ENCODE results near the gene TRAPPC8. TPM values are rescaled to one million over a fixed set of nuclear protein-coding genes. Genes with fewer than 3 reads are reported as not detected.

TRAPPC8 gene
- total RNA-seq, 1 donor from 2014 or later, result 34.6 TPM

DNA sequence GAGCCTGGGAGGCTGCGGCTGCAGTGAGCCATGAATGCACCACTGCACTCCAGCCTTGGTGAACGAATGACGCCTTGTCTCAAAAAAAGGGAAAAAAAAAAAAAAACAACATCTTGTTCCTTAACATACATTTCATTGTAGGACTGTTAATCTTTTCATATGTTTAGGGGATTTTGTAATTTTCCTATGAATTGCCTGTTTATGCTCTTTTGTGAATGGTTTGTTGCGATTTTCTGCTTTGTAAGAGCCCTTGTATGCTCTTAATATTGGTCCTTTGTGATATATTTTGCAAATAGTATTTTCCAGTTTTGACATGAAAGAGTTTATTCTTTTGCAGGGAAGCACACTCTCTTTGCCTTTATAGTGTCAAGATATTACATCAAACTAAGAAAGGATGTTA is 50.0 kb downstream of the TRAPPC8 start:
- DNase-seq, result no peak
- no peaks in the 10 kb centered on the region for H3K4me1 ChIP-seq
- H3K27ac ChIP-seq (replicated peaks), result no peak overlapping the region
- H3K4me3 ChIP-seq, result no peak overlapping the region
- H3K36me3 ChIP-seq, result peaks cover 58% of the 10 kb centered on the region
- H3K9me3 ChIP-seq (replicated peaks), result no peaks in the 10 kb centered on the region
- TF ChIP-seq, protein P1, sequence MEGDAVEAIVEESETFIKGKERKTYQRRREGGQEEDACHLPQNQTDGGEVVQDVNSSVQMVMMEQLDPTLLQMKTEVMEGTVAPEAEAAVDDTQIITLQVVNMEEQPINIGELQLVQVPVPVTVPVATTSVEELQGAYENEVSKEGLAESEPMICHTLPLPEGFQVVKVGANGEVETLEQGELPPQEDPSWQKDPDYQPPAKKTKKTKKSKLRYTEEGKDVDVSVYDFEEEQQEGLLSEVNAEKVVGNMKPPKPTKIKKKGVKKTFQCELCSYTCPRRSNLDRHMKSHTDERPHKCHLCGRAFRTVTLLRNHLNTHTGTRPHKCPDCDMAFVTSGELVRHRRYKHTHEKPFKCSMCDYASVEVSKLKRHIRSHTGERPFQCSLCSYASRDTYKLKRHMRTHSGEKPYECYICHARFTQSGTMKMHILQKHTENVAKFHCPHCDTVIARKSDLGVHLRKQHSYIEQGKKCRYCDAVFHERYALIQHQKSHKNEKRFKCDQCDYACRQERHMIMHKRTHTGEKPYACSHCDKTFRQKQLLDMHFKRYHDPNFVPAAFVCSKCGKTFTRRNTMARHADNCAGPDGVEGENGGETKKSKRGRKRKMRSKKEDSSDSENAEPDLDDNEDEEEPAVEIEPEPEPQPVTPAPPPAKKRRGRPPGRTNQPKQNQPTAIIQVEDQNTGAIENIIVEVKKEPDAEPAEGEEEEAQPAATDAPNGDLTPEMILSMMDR (IDR thresholded peaks at IDR 0.05; ENCODE audit: borderline replicate concordance), result no peak
- intact Hi-C loops (cut with micrococcal nuclease), result no loop called here
- H3K27me3 ChIP-seq (ENCODE audit: low read depth), result no peaks in the 10 kb centered on the region

DNA sequence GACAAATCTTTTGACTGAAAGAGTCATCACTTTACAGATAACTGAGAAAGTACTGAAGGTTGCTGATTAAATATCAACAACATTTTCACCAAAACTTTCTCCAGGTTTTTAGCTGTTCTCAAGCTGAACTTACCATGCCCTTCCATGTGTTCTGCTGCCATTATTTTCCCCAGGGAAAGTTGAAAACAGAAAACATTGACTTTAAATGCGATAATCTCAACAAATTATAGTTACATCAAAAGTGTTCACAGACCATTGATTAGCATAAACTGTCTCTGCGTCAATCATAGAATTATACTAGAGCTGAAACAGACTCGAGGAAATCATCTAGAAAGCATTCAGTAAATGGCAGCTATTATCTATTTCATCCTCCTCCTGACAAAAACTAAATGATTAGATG is 51.4 kb downstream of the TRAPPC8 start:
- Histone ChIP-seq H3K27me3 (ENCODE audit: low read depth) (no peaks in the 10 kb centered on the region), H3K9me3 (replicated peaks) (no peaks in the 10 kb centered on the region), H3K4me1 (no peaks in the 10 kb centered on the region), H3K4me3 (no peak overlapping the region), H3K36me3 (peaks cover 56% of the 10 kb centered on the region), H3K27ac (replicated peaks) (no peak overlapping the region)
- intact Hi-C loops (cut with micrococcal nuclease), result no loop called here
- DNase-seq, result no peak
- TF ChIP-seq, protein P1 (IDR thresholded peaks at IDR 0.05; ENCODE audit: borderline replicate concordance), result no peak

DNA sequence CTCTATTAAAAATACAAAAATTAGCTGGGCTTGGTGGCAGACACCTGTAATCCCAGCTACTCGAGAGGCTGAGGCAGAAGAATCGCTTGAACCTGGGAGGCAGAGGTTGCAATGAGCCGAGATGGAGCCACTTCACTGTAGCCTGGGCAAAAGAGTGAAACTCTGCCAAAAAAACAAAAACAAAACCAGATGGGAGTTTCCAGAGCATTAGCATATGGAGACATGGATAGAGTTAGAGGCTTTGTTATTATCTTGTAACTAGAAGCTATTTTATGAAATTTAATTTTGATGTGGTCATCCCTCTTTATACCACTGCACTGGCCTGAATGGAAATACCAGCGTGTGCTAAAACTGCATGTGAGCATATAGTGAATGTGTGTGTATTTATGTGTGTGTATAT is 58.9 kb downstream of the TRAPPC8 start:
- Histone ChIP-seq H3K36me3 (peaks cover 70% of the 10 kb centered on the region), H3K9me3 (replicated peaks) (peaks cover 16% of the 10 kb centered on the region), H3K4me1 (no peaks in the 10 kb centered on the region), H3K27ac (replicated peaks) (no peak overlapping the region), H3K4me3 (no peak overlapping the region), H3K27me3 (ENCODE audit: low read depth) (no peaks in the 10 kb centered on the region)
- TF ChIP-seq, protein P1 (IDR thresholded peaks at IDR 0.05; ENCODE audit: borderline replicate concordance), result no peak
- no peak for DNase-seq
- intact Hi-C loops (cut with micrococcal nuclease), result no loop called here

DNA sequence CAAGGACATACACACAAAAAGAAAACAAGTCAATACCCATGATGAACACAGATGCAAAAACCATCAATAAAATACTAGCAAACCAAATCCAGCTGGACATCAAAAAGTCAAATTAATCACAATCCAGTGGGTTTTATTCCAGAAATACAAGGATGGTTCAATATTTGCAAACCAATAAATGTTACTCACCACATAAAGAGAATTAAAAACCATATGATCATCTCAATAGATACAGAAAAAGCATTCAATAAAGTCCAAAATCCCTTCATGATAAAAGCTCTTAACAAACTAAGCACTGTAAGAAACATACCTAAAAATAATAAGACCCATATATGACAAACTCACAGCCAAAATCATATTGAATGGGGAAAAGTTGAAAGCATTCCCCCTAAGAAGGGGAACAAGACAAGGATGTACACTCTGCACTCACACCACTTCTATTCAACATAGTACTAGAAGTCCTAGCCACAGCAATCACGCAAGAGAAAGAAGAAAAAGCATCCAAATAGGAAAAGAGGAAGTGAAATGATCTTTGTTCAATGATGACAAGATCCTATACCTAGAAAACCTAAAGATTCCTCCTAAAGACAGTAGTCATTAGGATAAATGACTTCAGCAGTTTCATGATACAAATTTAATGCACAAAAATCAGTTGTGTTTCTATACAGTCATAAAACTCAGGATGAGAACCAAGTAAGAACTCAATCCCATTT is 62.6 kb downstream of the TRAPPC8 start:
- intact Hi-C loops (cut with micrococcal nuclease), result no loop called here

DNA sequence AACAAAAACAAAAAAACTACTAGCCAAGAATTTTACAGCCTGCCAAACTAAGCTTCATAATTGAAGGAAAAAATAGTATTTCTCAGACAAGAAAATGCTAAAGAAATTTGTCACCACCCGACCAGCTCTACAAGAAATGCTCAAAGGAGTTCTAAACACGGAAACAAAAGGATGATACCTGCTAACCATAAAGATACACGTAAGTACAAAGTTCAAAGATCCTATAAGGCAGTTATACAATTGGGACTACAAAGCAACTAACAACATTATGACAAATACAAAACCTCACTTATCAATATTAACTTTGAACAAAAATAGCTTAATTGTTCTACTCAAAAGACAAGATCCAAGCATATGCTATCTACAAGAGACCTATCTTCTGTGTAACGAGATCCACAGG is 64.6 kb downstream of the TRAPPC8 start:
- no peak for DNase-seq
- Histone ChIP-seq H3K36me3 (peaks cover 74% of the 10 kb centered on the region), H3K4me3 (no peak overlapping the region), H3K27me3 (ENCODE audit: low read depth) (no peaks in the 10 kb centered on the region), H3K9me3 (replicated peaks) (peaks cover 16% of the 10 kb centered on the region), H3K27ac (replicated peaks) (no peak overlapping the region), H3K4me1 (no peaks in the 10 kb centered on the region)
- TF ChIP-seq, protein P1 (IDR thresholded peaks at IDR 0.05; ENCODE audit: borderline replicate concordance), result no peak
- intact Hi-C loops (cut with micrococcal nuclease), result no loop called here

More for the DNA sequence above, 62.6 kb downstream of the TRAPPC8 start:
- Histone ChIP-seq H3K9me3 (replicated peaks) (peaks cover 16% of the 10 kb centered on the region), H3K36me3 (peaks cover 67% of the 10 kb centered on the region), H3K27ac (replicated peaks) (no peak overlapping the region), H3K27me3 (ENCODE audit: low read depth) (no peaks in the 10 kb centered on the region), H3K4me1 (no peaks in the 10 kb centered on the region), H3K4me3 (no peak overlapping the region)
- TF ChIP-seq, protein P1 (IDR thresholded peaks at IDR 0.05; ENCODE audit: borderline replicate concordance), result no peak
- no peak for DNase-seq

All from left ventricle myocardium inferior (tissue), 1 donor.